HL-60/S4 (cell line): ENCODE results near the gene TRIM42.

Experiments used
- in situ Hi-C: fragments of 300-500 bp; cut with MboI; formaldehyde crosslinking; loops from 2 replicates; pipeline ENCODE4 v1.14.3; 2022; ENCODE audit warnings: low sequenced_read_pairs

TRIM42 gene

DNA sequence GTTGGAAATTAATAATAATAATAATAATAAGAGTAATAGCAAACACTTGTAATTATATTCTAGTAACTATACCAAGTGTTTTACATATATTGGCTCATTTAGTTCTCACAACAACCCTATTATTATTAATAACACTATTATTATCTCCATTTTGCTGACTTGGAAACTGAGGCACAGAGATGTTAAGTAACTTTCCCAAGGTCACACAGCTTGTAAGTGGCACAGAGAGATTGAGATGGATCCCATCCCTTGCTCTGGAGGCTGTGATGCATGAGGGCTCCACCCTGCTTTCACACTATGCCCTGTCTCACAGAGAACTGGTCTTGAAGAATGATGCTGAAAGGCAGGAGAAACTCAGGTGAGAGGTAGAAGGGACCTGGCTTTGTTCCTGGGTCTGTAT is 31.9 kb downstream of the TRIM42 start:
- in situ Hi-C loops = no loop called here

GRCh38 chr3:140710711-140711389 is 33.0 kb downstream of the TRIM42 start:
- in situ Hi-C loops = no loop called here

- in situ Hi-C loops = no loop called here
These were observed 33.6 kb downstream of the TRIM42 start for GRCh38 chr3:140711390-140712035.

DNA sequence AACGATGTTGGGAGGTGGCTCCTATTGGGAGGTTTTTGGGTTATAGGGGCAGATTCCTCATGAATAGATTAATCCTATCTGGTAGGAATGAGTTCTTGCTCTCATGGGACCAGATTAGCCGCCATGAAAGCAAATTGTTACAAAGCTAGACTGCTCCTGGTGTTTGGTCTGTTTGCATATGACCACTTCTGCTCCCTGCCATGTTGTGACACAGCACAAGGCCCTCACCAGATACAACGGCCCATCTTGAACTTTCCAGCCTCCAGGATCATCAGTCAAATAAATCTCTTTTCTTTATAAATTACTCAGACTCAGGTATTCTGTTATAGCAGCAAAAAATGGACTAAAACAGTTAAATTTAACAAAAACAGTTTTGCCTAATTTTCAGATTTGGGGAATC is 34.4 kb downstream of the TRIM42 start:
- in situ Hi-C loops = no loop called here

- in situ Hi-C loops = no loop called here
These were observed 37.2 kb downstream of the TRIM42 start for GRCh38 chr3:140715035-140715434.

DNA sequence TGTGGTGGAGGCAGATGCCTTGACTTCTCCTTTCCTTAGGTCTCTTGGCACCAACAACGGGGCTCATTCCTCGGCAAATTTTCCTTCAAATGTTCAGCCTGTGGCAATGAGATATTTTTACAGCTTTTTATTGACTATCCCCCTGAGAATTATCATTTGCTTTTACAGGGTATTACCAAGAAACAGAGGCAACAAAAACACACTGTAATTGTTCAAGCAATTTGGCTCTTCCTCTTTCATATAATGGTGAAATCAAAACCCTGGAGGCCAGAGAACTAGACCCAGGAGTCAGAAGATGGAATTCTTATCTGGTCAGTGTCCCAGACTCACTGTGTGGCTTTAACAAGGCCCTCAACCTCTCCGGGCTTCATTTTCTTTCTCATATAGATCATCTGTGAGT is 40.1 kb downstream of the TRIM42 start:
- in situ Hi-C loops = no loop called here

DNA sequence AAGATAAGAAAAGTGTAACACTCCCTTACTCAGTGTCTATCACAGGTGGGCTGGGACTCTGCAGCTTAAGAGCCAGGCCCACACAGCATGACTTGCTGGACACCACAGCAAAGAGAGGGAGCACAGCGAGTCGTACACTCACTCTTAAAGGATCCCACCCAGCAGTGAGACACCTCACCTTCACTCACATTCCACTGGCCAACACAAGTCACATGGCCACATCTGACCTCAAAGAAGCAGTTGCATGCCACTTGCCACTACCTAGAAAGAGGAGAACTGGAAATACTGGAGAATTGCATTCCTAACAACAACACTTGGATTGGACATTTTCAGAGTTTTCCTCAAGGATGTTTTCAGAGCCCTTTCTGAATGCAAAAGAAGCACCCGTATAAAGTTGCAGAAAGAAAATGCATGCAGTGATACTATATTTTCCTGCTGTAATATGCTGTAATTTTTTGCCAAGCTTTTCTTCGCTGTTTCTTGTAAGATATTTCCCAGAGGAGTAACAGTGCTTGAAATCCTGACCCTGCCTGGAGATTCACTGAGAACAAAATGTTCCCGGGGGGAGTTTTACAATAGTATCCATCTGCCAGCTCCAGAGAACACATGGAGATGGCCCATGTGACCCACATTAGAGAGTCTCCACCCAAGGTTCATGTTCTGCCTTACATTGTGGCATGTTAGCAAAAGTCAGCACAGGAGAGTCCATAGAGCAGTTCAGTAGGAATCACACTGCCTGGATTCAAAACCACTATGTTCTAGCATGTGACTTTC is 42.2 kb downstream of the TRIM42 start:
- in situ Hi-C loops = no loop called here

- in situ Hi-C loops = no loop called here
These were observed 45.7 kb downstream of the TRIM42 start for GRCh38 chr3:140723576-140723975.

GRCh38 chr3:140724856-140725812 is 47.3 kb downstream of the TRIM42 start:
- in situ Hi-C loops = no loop called here

GRCh38 chr3:140726066-140726465 is 48.2 kb downstream of the TRIM42 start:
- in situ Hi-C loops = no loop called here

GRCh38 chr3:140727886-140728285 is 50.0 kb downstream of the TRIM42 start:
- in situ Hi-C loops = no loop called here

- in situ Hi-C loops = no loop called here
These were observed 53.7 kb downstream of the TRIM42 start for GRCh38 chr3:140731440-140732119.

DNA sequence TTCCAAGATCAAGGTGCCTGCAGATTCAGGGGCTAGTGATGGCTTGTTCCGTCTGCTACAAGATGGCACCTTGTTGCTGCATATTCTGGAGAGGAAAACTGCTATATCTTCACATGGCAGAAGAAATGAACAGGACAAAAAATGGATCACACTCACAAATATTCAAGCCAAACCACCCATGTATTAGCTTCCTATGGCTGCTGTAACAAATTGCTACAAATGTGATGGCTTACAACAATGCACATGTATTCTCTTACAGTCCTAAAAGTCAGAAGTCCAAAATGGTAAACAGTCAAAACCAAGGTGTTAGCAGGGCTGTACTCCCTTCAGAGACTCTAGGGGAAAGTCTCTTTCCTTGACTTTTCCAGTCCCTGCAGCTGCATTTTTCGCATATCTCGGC is 55.8 kb downstream of the TRIM42 start:
- in situ Hi-C loops = no loop called here

- in situ Hi-C loops = no loop called here
These were observed 59.1 kb downstream of the TRIM42 start for GRCh38 chr3:140736863-140737460.

DNA sequence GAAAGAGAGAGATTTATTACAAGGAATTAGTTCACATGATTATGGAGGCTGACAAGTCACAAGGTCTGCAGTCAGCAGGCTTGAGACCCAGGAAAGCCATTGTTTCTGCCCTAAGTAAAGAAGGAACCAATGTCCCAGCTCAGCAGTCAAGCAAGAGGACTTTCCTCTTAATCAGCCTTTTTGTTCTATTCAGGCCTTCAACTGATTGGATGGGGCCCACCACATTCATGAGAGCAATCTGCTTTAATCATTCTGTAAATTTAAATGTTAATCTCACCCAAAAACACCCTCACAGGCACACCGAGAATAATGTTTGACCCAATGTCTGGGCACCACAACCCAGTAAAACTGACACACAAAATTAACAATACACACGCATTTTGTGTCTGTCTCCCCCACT is 64.3 kb downstream of the TRIM42 start:
- in situ Hi-C loops = no loop called here

DNA sequence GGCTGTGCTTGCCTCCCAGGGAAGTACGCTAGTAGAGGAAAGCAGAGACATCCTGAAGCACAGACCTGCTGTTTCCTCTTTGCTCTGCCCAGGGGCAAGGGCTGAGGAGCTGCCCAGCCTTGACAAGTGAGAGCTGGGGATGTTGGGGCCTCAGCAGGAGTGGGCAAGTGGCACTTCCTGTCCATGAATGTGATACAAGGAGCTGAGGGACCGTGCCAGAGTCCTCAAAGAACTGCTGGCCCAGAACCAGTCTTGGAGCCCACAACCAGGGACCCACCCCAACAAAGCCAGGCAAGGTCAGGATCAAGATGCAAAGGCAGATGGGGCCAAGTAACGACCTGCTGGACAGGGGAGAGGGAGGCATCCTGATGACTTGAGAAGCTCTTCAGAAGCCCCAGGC is 70.3 kb downstream of the TRIM42 start:
- in situ Hi-C loops = no loop called here

GRCh38 chr3:140748903-140749302 is 71.0 kb downstream of the TRIM42 start:
- in situ Hi-C loops = no loop called here
